Measurements from ENCODE around the gene UBR1. TPM values are rescaled to one million over a fixed set of nuclear protein-coding genes. Genes with fewer than 3 reads are reported as not detected.

The UBR1 gene
- total RNA-seq, 3 donors from 2014 or later, result 20.3 to 37.0 (median 26.8) TPM

DNA sequence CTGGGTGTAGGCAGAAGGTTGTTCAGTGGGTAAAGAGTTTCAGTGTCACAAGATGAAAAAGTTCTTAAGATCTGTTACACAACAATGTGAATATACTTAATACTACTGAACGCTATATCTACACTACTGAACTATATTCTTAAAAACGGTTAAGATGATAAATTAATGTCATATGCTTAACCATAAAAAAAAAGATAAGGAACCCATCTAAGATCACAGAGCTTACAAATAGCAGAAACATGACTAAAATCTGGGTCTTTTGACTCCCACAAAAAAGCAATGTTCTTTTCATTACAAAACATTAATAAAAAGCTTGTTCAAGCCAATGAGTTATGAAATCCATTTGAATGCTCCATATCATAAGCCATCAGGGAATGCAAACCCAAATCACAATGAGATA lies 34.4 kb downstream of the UBR1 start:
- intact Hi-C loops (cut with DNase I, micrococcal nuclease), result no loop called here
- Histone ChIP-seq H3K9me3 (no peaks in the 10 kb centered on the region), H3K36me3 (ENCODE audit: low read depth) (no peaks in the 10 kb centered on the region), H3K4me1 (ENCODE audit: low read depth) (no peaks in the 10 kb centered on the region), H3K4me3 (no peak overlapping the region)
- TF ChIP-seq, protein P1, sequence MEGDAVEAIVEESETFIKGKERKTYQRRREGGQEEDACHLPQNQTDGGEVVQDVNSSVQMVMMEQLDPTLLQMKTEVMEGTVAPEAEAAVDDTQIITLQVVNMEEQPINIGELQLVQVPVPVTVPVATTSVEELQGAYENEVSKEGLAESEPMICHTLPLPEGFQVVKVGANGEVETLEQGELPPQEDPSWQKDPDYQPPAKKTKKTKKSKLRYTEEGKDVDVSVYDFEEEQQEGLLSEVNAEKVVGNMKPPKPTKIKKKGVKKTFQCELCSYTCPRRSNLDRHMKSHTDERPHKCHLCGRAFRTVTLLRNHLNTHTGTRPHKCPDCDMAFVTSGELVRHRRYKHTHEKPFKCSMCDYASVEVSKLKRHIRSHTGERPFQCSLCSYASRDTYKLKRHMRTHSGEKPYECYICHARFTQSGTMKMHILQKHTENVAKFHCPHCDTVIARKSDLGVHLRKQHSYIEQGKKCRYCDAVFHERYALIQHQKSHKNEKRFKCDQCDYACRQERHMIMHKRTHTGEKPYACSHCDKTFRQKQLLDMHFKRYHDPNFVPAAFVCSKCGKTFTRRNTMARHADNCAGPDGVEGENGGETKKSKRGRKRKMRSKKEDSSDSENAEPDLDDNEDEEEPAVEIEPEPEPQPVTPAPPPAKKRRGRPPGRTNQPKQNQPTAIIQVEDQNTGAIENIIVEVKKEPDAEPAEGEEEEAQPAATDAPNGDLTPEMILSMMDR (IDR thresholded peaks at IDR 0.05), result no peak
- DNase-seq, result no peak
- ATAC-seq, result no peak

DNA sequence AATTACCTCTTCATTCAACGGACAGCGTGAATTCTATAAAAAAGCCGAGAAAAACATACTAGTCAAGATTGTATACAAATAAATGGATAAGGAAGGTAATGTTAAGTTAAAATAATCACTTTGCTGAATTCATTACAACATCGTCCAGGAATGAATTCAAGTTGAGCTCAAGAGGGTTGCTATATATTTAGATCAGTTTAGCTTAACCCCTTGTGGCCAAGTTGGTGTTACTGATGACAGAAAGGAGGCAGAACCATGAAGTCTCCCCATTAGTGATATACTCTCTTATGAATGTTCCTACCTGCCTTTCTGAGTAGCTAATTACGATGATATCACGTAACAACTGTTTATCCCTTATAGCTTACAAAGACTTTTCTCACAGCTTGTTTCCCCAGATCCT lies 34.9 kb downstream of the UBR1 start:
- intact Hi-C loops (cut with DNase I, micrococcal nuclease), result no loop called here
- H3K36me3 ChIP-seq (ENCODE audit: low read depth), result no peaks in the 10 kb centered on the region
- ATAC-seq, result no peak

DNA sequence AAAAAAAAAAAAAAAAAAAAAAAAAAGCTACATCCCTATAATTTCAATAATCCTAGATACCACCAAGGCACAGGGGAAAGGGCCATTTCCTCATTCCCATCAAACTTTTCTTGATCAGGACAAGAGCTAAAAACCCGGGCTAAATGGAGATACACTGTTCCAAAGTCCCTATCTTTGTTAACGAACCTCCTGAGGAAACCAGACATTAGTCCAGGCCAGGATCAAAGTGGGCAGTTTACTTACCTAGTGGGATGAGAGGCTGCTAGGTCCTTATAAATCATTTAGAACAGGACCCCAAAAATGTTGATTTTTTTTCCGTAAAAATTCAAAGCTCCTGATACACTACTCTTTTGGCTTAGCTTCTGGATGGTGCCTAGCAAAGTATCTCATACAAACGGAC lies 35.6 kb downstream of the UBR1 start:
- no peak overlapping the region for H3K4me3 ChIP-seq
- H3K4me1 ChIP-seq (ENCODE audit: low read depth), result no peaks in the 10 kb centered on the region
- intact Hi-C loops (cut with DNase I, micrococcal nuclease), result no loop called here
- ATAC-seq, result no peak
- H3K36me3 ChIP-seq (ENCODE audit: low read depth), result no peaks in the 10 kb centered on the region
- TF ChIP-seq, protein P1 (IDR thresholded peaks at IDR 0.05), result no peak
- no peaks in the 10 kb centered on the region for H3K9me3 ChIP-seq
- no peak for DNase-seq

More for the DNA sequence above, 34.9 kb downstream of the UBR1 start:
- H3K9me3 ChIP-seq, result no peaks in the 10 kb centered on the region
- no peaks in the 10 kb centered on the region for H3K4me1 ChIP-seq (ENCODE audit: low read depth)
- no peak for DNase-seq
- no peak overlapping the region for H3K4me3 ChIP-seq
- TF ChIP-seq, protein P1 (IDR thresholded peaks at IDR 0.05), result no peak

DNA sequence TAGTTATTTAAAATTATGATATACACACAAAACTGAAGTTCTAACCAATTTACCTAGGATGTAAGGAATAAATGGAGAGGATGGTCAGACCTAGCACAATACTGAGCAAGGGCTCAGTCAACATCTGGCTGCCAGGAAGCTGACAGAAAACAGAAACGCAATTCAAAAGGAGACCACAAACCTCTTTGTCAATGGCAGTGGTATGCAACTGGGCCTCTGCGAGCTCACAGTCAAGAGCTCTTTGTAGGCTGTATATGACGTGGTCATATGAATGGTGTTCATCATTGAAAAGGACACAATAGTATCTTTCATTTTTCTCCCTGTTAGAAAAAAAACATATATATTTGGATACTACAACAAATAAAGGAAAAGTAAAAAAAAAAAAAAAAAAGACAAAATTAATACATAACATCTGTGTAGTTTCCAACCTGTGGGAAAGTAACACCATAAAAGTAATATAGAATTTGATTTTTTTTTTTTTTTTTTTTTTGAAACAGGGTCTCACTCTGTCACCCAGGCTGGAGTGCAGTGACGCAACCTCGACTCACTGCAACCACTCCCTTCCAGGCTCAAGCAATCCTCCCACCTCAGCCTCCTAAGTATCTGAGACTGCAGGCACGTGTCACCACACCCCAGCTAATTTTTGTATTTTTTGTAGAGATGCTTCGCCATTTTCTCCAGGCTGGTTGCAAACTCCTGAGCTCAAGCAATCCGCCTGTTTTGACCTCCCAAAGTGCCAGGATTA lies 37.9 kb downstream of the UBR1 start:
- Histone ChIP-seq H3K9me3 (no peaks in the 10 kb centered on the region), H3K4me1 (ENCODE audit: low read depth) (no peaks in the 10 kb centered on the region), H3K36me3 (ENCODE audit: low read depth) (no peaks in the 10 kb centered on the region), H3K4me3 (no peak overlapping the region)
- no peak for DNase-seq
- ATAC-seq, result no peak
- intact Hi-C loops (cut with DNase I, micrococcal nuclease), result no loop called here
- TF ChIP-seq, protein P1 (IDR thresholded peaks at IDR 0.05), result no peak

DNA sequence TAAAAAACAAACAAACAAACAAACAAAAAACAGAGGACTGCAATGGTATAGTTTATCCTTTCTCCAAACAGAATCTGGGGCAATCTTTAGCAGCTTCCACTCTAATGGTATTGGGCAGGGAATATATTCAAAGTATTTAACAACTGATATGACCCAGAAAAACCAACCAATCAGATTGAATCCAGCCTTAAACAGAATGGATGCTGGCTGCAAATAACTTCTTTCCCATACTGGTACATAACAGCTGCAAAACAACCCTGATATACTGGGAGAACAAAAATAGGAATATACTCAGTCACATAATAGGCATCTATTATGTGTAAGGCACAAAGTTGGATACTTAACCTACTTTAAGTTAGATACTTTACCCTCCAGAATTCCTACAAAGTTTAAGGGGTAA lies 49.1 kb downstream of the UBR1 start:
- ATAC-seq (no peak), DNase-seq (no peak)
- TF ChIP-seq, protein P1 (IDR thresholded peaks at IDR 0.05), result no peak
- Histone ChIP-seq H3K4me1 (ENCODE audit: low read depth) (no peaks in the 10 kb centered on the region), H3K4me3 (no peak overlapping the region), H3K36me3 (ENCODE audit: low read depth) (no peaks in the 10 kb centered on the region), H3K9me3 (no peaks in the 10 kb centered on the region)
- intact Hi-C loops (cut with DNase I, micrococcal nuclease), result no loop called here

Measured in mucosa of descending colon (tissue), 3 donors.